ENCODE measurements around the gene TMEM229B. TPM values are rescaled to one million over a fixed set of nuclear protein-coding genes. Genes with fewer than 3 reads are reported as not detected.

TMEM229B gene
- total and polyA plus RNA-seq, 7 donors = 0.14 to 1.2 (median 0.52) TPM

DNA sequence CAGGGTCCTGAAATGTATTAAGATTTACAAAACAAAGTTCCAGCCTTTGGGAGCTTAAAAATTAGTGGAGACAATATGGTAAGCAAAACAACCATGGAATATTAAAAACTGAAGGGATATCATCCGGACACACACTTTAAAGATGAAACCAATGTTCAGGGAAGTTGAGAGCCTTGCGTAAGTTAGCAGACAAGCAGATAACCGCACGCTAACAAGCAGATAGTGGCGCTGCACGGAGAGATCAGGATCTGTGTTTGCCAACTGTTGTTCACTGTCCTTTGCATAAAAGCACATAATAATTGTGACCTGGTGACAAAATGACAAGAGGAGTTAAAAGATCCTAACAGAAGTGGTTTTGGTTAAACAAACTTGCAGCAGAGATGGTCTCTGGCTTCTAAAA lies 14.3 kb upstream of the TMEM229B start:
- no peak overlapping the region for H3K27ac ChIP-seq
- intact Hi-C loops (cut with DNase I) = no loop called here
- H3K9me3 ChIP-seq = no peaks in the 10 kb centered on the region
- 62 to 79% (median 71%) methylated on average over 6 of the region's 6 CpGs for WGBS, 3 donors
- DNase-seq = no peak
- no peaks in the 10 kb centered on the region for H3K36me3 ChIP-seq (ENCODE audit: insufficient read depth in 1 of 2, low read depth in 1 of 2)
- H3K4me3 ChIP-seq = no peak overlapping the region
- no peaks in the 10 kb centered on the region for H3K4me1 ChIP-seq
- ATAC-seq = no peak
- TF ChIP-seq, protein P1, sequence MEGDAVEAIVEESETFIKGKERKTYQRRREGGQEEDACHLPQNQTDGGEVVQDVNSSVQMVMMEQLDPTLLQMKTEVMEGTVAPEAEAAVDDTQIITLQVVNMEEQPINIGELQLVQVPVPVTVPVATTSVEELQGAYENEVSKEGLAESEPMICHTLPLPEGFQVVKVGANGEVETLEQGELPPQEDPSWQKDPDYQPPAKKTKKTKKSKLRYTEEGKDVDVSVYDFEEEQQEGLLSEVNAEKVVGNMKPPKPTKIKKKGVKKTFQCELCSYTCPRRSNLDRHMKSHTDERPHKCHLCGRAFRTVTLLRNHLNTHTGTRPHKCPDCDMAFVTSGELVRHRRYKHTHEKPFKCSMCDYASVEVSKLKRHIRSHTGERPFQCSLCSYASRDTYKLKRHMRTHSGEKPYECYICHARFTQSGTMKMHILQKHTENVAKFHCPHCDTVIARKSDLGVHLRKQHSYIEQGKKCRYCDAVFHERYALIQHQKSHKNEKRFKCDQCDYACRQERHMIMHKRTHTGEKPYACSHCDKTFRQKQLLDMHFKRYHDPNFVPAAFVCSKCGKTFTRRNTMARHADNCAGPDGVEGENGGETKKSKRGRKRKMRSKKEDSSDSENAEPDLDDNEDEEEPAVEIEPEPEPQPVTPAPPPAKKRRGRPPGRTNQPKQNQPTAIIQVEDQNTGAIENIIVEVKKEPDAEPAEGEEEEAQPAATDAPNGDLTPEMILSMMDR (IDR thresholded peaks at IDR 0.05) = no peak
- H3K27me3 ChIP-seq (ENCODE audit: insufficient read depth in 3 of 3, low read length in 2 of 3) = no peaks in the 10 kb centered on the region

DNA sequence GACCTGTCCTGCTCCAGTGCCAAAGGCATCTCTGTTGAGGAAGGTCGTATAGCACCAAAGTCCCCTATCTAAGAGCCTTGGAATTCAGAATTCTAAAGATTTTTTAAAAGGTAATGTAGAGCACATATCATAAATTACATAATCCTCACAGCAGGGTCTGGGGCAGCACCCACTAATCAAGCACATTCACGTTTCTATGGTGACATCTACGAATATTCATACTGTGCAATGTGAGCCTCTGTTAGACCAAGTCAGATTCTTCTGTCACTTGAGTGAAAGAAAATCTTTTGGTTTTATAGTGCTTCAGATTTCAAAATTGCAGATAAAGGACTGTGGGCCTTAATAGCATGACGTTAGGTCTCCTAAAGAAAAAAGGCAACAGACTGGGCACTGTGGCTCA lies 13.1 kb upstream of the TMEM229B start:
- no peak for ATAC-seq
- no peaks in the 10 kb centered on the region for H3K4me1 ChIP-seq
- H3K36me3 ChIP-seq (ENCODE audit: insufficient read depth in 1 of 2, low read depth in 1 of 2) = no peaks in the 10 kb centered on the region
- H3K4me3 ChIP-seq = no peak overlapping the region
- H3K27me3 ChIP-seq (ENCODE audit: insufficient read depth in 3 of 3, low read length in 2 of 3) = no peaks in the 10 kb centered on the region
- no peak overlapping the region for H3K27ac ChIP-seq
- intact Hi-C loops (cut with DNase I) = no loop called here
- TF ChIP-seq, protein P1 (IDR thresholded peaks at IDR 0.05) = no peak
- no peaks in the 10 kb centered on the region for H3K9me3 ChIP-seq
- no peak for DNase-seq
- 61 to 79% (median 66%) methylated on average over 4 of the region's 4 CpGs for WGBS, 3 donors

DNA sequence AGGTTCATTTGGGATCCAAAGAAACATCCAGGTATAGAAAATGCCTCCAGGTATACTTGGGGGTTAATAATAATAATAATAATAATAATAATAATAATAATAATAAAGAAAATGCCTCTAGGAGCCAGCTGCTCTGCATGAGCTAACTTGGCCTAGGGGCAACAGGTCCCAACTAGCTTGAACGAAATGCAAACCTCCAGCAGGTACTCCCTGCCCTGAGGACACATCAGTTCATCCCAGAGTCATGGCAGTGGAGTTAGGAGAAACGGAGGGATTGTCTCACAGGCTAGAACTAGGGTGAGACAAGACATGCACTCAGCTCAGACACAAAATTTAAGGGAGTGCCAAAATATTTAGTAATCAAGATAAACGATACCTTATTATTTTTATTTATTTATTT lies 12.5 kb upstream of the TMEM229B start:
- Histone ChIP-seq H3K27me3 (ENCODE audit: insufficient read depth in 3 of 3, low read length in 2 of 3) (no peaks in the 10 kb centered on the region), H3K4me3 (no peak overlapping the region), H3K9me3 (no peaks in the 10 kb centered on the region), H3K4me1 (no peaks in the 10 kb centered on the region), H3K27ac (no peak overlapping the region), H3K36me3 (ENCODE audit: insufficient read depth in 1 of 2, low read depth in 1 of 2) (no peaks in the 10 kb centered on the region)
- intact Hi-C loops (cut with DNase I) = no loop called here
- TF ChIP-seq, protein P1 (IDR thresholded peaks at IDR 0.05) = no peak
- DNase-seq (no peak), ATAC-seq (no peak)
- WGBS, 3 donors = 82 to 91% (median 90%) methylated on average over 3 of the region's 3 CpGs

DNA sequence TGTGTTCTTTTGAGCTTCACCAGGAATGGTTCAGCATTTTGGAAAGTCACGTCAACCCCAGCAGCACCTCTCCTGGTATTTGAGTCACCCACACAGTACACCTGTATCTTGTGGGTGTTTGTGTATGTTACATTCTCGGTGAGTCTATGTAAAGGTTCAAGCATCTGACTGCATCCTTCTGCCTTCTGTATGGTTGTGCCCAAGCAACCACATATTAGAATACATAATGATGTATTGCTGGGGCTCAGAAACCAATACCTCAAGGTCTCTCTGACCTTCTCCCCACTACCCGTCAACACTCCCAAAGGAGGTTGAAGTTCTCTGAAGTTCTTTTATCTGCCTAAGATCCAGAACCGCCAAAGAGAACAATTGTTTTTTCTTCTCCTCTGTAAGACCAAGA lies 9.2 kb upstream of the TMEM229B start:
- intact Hi-C loops (cut with DNase I) = no loop called here
- ATAC-seq = no peak
- H3K4me3 ChIP-seq = no peak overlapping the region
- H3K27ac ChIP-seq = no peak overlapping the region
- TF ChIP-seq, protein P1 (IDR thresholded peaks at IDR 0.05) = no peak
- H3K4me1 ChIP-seq = no peaks in the 10 kb centered on the region
- no peaks in the 10 kb centered on the region for H3K36me3 ChIP-seq (ENCODE audit: insufficient read depth in 1 of 2, low read depth in 1 of 2)
- DNase-seq = no peak
- H3K9me3 ChIP-seq = peaks cover 6% of the 10 kb centered on the region
- no peaks in the 10 kb centered on the region for H3K27me3 ChIP-seq (ENCODE audit: insufficient read depth in 3 of 3, low read length in 2 of 3)
- WGBS, 3 donors = 92 to 99% (median 96%) methylated on average over 4 of the region's 4 CpGs

DNA sequence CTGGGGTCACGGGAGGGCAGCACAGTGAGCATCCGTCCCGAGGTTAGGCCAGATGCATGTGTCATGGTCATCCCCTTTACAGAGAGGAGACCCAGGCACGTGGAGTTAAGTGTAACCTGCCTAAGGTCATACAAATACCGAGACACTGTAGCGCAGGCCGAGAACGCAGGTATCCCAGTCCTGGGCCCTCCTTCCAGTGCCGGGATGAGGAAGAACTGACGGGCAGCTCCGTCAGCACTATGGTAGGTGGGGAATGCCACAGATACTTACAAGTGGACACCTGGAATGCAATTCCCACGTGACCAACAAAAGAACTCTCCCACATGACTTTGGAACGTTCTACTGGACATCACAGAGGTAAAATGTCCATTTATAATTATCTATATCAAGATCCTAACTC lies 8.7 kb upstream of the TMEM229B start:
- ATAC-seq (no peak), DNase-seq (no peak)
- WGBS, 3 donors = 88 to 89% (median 88%) methylated on average over 13 of the region's 13 CpGs
- H3K4me3 ChIP-seq = no peak overlapping the region
- TF ChIP-seq, protein P1 (IDR thresholded peaks at IDR 0.05) = no peak
- intact Hi-C loops (cut with DNase I) = no loop called here
- no peaks in the 10 kb centered on the region for H3K4me1 ChIP-seq
- H3K36me3 ChIP-seq (ENCODE audit: insufficient read depth in 1 of 2, low read depth in 1 of 2) = no peaks in the 10 kb centered on the region
- H3K9me3 ChIP-seq = peaks cover 6% of the 10 kb centered on the region
- H3K27me3 ChIP-seq (ENCODE audit: insufficient read depth in 3 of 3, low read length in 2 of 3) = no peaks in the 10 kb centered on the region
- no peak overlapping the region for H3K27ac ChIP-seq
